HG02840 (cell line): ENCODE results near the gene CHRDL2.

Experiments
- ATAC-seq: cut with Tn5 transposase; IDR thresholded peaks from one replicate; pipeline ENCODE4 v1.9.1; 2021; ENCODE audit warnings: mild to moderate bottlenecking, moderate library complexity, moderate number of reproducible peaks; ENCODE audit not compliant: unreplicated experiment, low FRiP score

Gene CHRDL2

GRCh38 chr11:74717221-74717969, 13.8 kb downstream of the CHRDL2 start:
- ATAC-seq: no peak

- no peak for ATAC-seq
These were observed 16.3 kb downstream of the CHRDL2 start for GRCh38 chr11:74714904-74715303.

GRCh38 chr11:74713686-74714085, 17.5 kb downstream of the CHRDL2 start:
- no peak for ATAC-seq

- no peak for ATAC-seq
These were observed 20.8 kb downstream of the CHRDL2 start for GRCh38 chr11:74710281-74710938.

GRCh38 chr11:74709175-74709574, 22.1 kb downstream of the CHRDL2 start:
- no peak for ATAC-seq

DNA sequence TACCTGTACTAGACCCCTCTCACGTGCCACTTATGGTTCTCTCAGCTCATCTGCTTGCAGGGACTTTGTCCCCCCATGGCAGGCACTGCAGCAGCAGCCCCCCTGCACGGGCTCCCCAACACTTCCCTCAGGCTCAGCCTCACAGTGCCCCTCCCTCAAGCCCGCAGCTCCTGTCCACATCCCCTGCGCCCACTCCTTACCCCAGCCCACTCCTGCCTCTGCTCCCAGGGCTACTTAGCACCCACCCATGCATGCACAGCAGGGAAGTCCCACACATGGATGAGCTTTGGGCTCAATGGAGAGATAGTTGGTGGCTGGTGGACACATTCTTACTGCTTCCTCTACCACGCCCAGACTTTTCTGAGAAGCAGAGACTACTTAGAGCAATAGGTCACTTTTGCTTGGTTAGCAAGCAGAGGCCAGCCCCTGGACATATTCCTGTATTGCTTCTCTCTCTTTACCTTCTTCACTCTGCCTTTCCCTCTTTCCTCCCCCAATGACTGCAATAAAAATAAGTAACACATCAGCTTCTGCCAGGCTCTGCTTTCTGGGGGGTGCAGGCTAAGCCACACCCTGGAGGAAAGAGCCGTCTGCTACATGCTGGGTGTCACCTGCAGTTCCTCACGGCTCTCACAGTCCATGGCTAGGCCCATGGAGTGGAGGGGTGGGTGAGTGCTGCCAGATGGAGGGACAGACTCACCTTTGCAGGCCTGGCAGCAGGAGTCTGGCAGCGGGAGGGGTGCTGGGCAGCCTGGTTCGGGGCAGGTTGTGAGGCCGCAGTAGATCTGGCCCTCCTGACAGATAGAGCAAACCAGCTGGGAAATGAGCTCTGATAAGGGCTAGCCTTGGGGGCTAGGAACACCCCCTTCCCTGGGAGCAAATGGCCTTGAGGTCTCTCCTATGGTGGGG, 23.4 kb downstream of the CHRDL2 start:
- ATAC-seq: no peak

GRCh38 chr11:74707182-74707581, 24.0 kb downstream of the CHRDL2 start:
- no peak for ATAC-seq

GRCh38 chr11:74703211-74703610, 28.0 kb downstream of the CHRDL2 start:
- ATAC-seq: no peak

GRCh38 chr11:74702383-74703007, 28.7 kb downstream of the CHRDL2 start:
- ATAC-seq: no peak

DNA sequence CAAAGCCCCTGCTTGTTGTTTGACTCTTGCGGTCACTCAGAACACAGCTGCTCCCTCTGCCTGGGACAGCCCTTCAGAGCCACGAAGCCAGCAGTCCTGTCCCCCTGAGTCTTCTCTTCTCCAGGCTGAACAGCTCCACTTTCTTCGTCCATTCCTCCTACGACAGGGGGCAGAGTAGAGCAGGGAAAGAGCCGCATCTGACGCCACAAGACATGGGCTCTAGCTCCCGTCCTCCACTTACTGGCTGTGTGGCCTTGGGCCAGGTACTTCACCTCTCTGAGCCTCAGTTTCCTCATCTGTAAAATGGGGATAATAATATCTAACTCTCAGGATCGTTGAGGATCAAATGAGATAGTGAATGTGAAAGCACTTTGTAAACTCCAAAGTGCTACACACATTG, 29.9 kb downstream of the CHRDL2 start:
- ATAC-seq: no peak

GRCh38 chr11:74699615-74700396, 31.4 kb downstream of the CHRDL2 start:
- no peak for ATAC-seq

- no peak for ATAC-seq
These were observed 33.5 kb downstream of the CHRDL2 start for GRCh38 chr11:74697722-74698121.

DNA sequence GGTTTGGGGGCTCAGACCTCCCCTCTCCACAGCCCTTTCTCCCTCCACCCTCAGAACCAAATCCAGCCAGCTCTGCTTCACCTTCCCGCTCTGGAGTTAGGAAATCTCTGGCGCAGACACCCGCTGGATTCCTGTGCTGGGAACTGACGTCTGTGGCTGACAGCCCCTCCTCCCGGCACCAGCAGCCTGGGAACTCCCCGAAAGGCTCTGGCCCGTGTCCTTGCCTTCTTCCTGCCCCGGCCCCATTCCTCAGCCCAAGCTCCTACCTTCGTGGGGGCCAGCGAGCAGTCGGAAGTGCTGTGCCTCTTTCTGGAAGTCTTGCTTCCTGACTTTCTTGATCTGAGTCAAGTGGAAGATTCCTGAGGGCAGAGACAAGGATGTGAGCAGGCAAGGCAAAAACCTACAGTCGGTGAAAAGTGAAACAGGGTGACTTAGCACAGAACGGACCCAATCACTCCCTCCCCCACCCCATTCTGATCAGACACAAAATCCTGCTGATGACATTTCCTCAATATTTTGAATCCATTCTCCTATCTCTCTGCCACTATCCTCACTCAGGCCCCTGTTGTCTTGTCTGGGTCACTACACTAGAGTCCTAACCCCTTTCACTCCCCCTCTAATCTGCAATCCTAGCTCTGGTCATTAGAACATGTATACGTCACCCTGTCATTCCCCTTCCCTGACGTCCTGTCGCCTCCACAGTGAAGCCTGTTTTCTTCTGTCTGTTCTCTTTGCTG, 34.1 kb downstream of the CHRDL2 start:
- no peak for ATAC-seq

GRCh38 chr11:74696500-74696899, 34.7 kb downstream of the CHRDL2 start:
- no peak for ATAC-seq

DNA sequence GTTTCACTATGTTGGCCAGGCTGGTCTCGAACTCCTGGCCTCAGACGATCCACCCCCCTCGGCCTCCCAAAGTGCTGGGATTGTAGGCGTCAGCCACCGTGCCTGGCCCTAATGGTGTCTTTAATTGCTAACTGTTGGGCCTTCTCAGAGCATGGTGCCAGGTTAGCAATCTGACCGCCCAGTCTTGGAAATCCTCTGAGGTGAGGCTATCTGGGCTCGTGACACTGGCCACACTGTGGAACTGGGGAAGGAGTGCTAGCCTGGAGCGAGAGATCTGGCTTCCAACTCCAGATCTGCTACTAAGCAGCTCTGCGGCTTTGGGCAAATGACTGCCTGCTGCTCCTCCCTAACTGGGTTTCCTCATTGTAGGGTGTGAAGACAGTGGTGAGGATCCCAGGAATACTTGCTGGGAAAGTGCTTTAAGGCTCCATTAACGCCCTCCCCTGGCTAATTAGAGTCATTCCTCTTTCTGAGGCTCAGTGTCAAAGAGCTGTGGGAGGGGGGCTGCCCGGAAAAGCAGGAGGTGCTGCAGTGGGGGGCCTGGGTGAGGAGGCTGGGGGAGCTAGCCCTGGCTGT, 35.4 kb downstream of the CHRDL2 start:
- no peak for ATAC-seq

- no peak for ATAC-seq
These were observed 36.9 kb downstream of the CHRDL2 start for GRCh38 chr11:74694136-74694930.

DNA sequence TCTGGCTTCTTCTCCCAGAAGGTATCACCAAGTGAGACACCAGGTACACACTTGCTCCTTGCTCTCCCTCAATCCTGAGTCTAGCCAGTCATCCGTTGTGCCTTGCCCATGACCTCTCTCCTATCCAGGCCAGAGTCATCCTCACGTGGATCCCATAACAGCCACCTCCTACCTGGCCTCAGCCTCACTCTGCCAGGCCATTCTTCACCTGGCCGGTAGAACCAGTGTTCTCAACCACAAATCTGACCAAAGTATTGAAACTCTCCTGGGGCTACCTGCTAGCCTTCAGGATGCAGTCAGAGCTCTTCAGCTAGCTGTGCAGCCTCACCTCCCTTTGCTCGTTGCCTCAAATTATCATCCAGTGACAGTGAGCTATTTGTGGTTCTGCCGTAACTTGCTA, 37.7 kb downstream of the CHRDL2 start:
- no peak for ATAC-seq

DNA sequence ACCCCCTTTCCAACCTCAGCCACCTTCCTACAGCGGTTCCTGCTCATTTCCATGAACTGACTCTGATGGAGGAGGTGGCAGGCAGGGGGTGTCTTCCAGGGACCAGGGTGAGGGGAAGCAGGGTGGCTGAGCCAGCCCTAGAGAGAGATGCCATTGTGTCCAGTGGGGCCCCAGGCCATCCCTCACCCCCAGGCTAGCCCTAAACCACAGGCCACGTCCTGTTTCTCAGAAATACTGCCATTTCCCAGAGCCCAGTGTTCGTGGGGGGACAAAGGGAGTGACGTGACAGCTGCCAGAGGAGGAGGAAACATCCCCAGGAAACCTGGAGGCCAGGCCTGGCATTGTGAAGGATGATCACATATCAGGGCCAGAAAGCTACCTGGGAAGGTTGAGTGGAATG, 39.5 kb downstream of the CHRDL2 start:
- ATAC-seq: no peak
